Kidney (tissue), 14 donors: ENCODE data around the gene PCSK2. TPM values are rescaled to one million over a fixed set of nuclear protein-coding genes. Genes with fewer than 3 reads are reported as not detected.

ENCODE experiments used
- DNase-seq, 5 donors: peaks; one replicate each; pipeline ENCODE4 v3.0.0-alpha.2; 2013 to 2020
- FAIRE-seq: peaks from 2 replicates; lab custom pipeline; 2012; peaks lifted over from hg19 to GRCh38; lab: Jason Lieb, UNC
- H3K27ac ChIP-seq, 2 donors: one replicate each; pipeline ENCODE4 v1.7.0; 2013; ENCODE audit warnings: low read depth in 2 of 2, low read length in 2 of 2, inconsistent platforms in 1 of 2
- H3K27me3 ChIP-seq: one replicate; pipeline ENCODE4 v1.7.1; 2013; ENCODE audit warnings: low read length, inconsistent platforms; ENCODE audit not compliant: control insufficient read depth, insufficient read depth
- H3K36me3 ChIP-seq, 3 donors: one replicate each; pipeline versions ENCODE4 v1.7.0 to v1.7.1; 2013; ENCODE audit warnings: low read length in 3 of 3, control low read depth in 1 of 3, inconsistent platforms in 1 of 3; ENCODE audit not compliant: insufficient read depth in 3 of 3, control insufficient read depth in 2 of 3
- H3K4me1 ChIP-seq, 3 donors: one replicate each; pipeline versions ENCODE4 v1.7.0 to v1.7.1; 2013; ENCODE audit warnings: low read length in 3 of 3, inconsistent platforms in 1 of 3, low read depth in 1 of 3; ENCODE audit not compliant: control insufficient read depth in 2 of 3, insufficient read depth in 2 of 3
- H3K4me3 ChIP-seq, 3 donors: one replicate each; pipeline versions ENCODE4 v1.7.0 to v1.8.1; 2013; ENCODE audit warnings: low read length in 3 of 3, control low read depth in 1 of 3, inconsistent platforms in 1 of 3
- H3K9ac ChIP-seq, 3 donors: one replicate each; pipeline versions ENCODE4 v1.7.0 to v1.7.1; 2013; ENCODE audit warnings: low read length in 3 of 3, control low read depth in 1 of 3, inconsistent platforms in 1 of 3
- H3K9me3 ChIP-seq, 3 donors: one replicate each; pipeline versions ENCODE4 v1.7.0 to v1.7.1; 2013; ENCODE audit warnings: low read length in 3 of 3, control low read depth in 1 of 3, inconsistent platforms in 1 of 3; ENCODE audit not compliant: control insufficient read depth in 2 of 3, insufficient read depth in 1 of 3
- CTCF ChIP-seq: IDR thresholded peaks from 3 replicates; pipeline ENCODE4 v1.5.1; 2012; ENCODE audit warnings: mild to moderate bottlenecking, moderate library complexity, borderline replicate concordance; ENCODE audit not compliant: insufficient read depth; ENCODE audit errors: extremely low read depth
- intact Hi-C: fragments of 100-400 bp; cut with DNase I; formaldehyde crosslinking; loops from one replicate; pipeline ENCODE4 v1.11.1; 2022
- polyA plus RNA-seq: library from polyadenylated mRNA; stranded (reverse); fragments of 350-450 nt; fragmentation: Illumina TruSeq; extraction: RNeasy Lipid Tissue Mini Kit (QIAGEN cat#74804); gene quantifications from one replicate; pipeline ENCODE4 v1.2.3, GENCODE V29; 2014; ENCODE audit warnings: low read depth, low replicate concordance; ENCODE audit not compliant: insufficient read depth
- total RNA-seq: library from RNA; stranded (reverse); fragmentation: NEBNext Ultra II Directional; extraction: Animal tissue kit (Norgen Biotek cat#: 25700); gene quantifications from one replicate; pipeline ENCODE4 v1.2.1, GENCODE V29; 2021
- donor health status: control.
- donor health status: control.
- donor health status: control.
- donor health status: control.
- donor health status: control.
- donor health status: DM: yes; HTN: yes; CAD: no.
- donor health status: Normal renal cell carcinoma (clear cell type).

Gene PCSK2
- total and polyA plus RNA-seq, 2 donors from 2014 or later: 0.22 to 0.54 TPM

GRCh38 chr20:17519606-17520285 lies 292.9 kb downstream of the PCSK2 start:
- no peaks in the 10 kb centered on the region for H3K27me3 ChIP-seq
- FAIRE-seq: no peak

GRCh38 chr20:17520583-17520982 lies 293.7 kb downstream of the PCSK2 start:
- FAIRE-seq: no peak
- H3K4me3 ChIP-seq: no peak overlapping the region
- no peak overlapping the region for H3K27ac ChIP-seq
- no peak for TF ChIP-seq CTCF
- intact Hi-C loops: no loop called here
- no peaks in the 10 kb centered on the region for H3K9me3 ChIP-seq
- no peak overlapping the region for H3K9ac ChIP-seq
- no peaks in the 10 kb centered on the region for H3K27me3 ChIP-seq
- H3K4me1 ChIP-seq: no peaks in the 10 kb centered on the region
- no peaks in the 10 kb centered on the region for H3K36me3 ChIP-seq
- no peak for DNase-seq

More at GRCh38 chr20:17519606-17520285, 292.9 kb downstream of the PCSK2 start:
- no peaks in the 10 kb centered on the region for H3K9me3 ChIP-seq
- DNase-seq: no peak
- no peaks in the 10 kb centered on the region for H3K36me3 ChIP-seq
- TF ChIP-seq CTCF: no peak
- intact Hi-C loops: no loop called here
- H3K4me1 ChIP-seq: no peaks in the 10 kb centered on the region
- H3K9ac ChIP-seq: no peak overlapping the region
- H3K27ac ChIP-seq: no peak overlapping the region
- H3K4me3 ChIP-seq: no peak overlapping the region

GRCh38 chr20:17522528-17522927 lies 295.7 kb downstream of the PCSK2 start:
- peaks cover 0 to 2% (median 0%) of the 10 kb centered on the region in 3 donors for H3K4me1 ChIP-seq
- intact Hi-C loops: no loop called here
- no peaks in the 10 kb centered on the region for H3K9me3 ChIP-seq
- H3K4me3 ChIP-seq: no peak overlapping the region
- no peak for TF ChIP-seq CTCF
- H3K9ac ChIP-seq: no peak overlapping the region
- no peaks in the 10 kb centered on the region for H3K36me3 ChIP-seq
- no peak for DNase-seq
- no peaks in the 10 kb centered on the region for H3K27me3 ChIP-seq
- H3K27ac ChIP-seq: no peak overlapping the region
- FAIRE-seq: no peak
